Small intestine (tissue), 7 donors: Measurements from ENCODE around the gene VIL1. TPM values are rescaled to one million over a fixed set of nuclear protein-coding genes. Genes with fewer than 3 reads are reported as not detected.

Source experiments
- DNase-seq, 2 donors: peaks; one replicate each; pipeline versions ENCODE4 v3.0.0 to v3.0.0-alpha.2; 2013
- FAIRE-seq: peaks from 2 replicates; lab custom pipeline; 2012; peaks lifted over from hg19 to GRCh38; lab: Jason Lieb, UNC
- H3K27ac ChIP-seq, 3 donors: one replicate each; pipeline ENCODE4 v1.5.1; 2013; ENCODE audit warnings: low read length in 2 of 3, mild to moderate bottlenecking in 2 of 3, control low read depth in 1 of 3, inconsistent platforms in 1 of 3, low read depth in 1 of 3, moderate library complexity in 1 of 3
- H3K27me3 ChIP-seq, 3 donors: one replicate each; pipeline ENCODE4 v1.6.1; 2013; ENCODE audit warnings: low read length in 3 of 3, inconsistent platforms in 1 of 3; ENCODE audit not compliant: control insufficient read depth in 3 of 3, insufficient read depth in 3 of 3
- H3K36me3 ChIP-seq, 3 donors: one replicate each; pipeline ENCODE4 v1.6.1; 2013; ENCODE audit warnings: low read length in 3 of 3, inconsistent platforms in 1 of 3, low read depth in 1 of 3, mild to moderate bottlenecking in 1 of 3, moderate library complexity in 1 of 3; ENCODE audit not compliant: control insufficient read depth in 3 of 3, insufficient read depth in 2 of 3
- H3K4me1 ChIP-seq, 3 donors: one replicate each; pipeline ENCODE4 v1.6.1; 2013; ENCODE audit warnings: low read length in 2 of 3, inconsistent platforms in 1 of 3, low read depth in 1 of 3, mild to moderate bottlenecking in 1 of 3, moderate library complexity in 1 of 3; ENCODE audit not compliant: control insufficient read depth in 3 of 3, insufficient read depth in 2 of 3
- H3K4me3 ChIP-seq, 3 donors: one replicate each; pipeline ENCODE4 v1.5.1; 2013; ENCODE audit warnings: low read length in 3 of 3, control low read depth in 1 of 3, inconsistent platforms in 1 of 3, low read depth in 1 of 3, mild to moderate bottlenecking in 1 of 3, moderate library complexity in 1 of 3
- H3K9me3 ChIP-seq, 2 donors: one replicate each; pipeline ENCODE4 v1.6.1; 2013; ENCODE audit warnings: low read depth in 1 of 2, low read length in 1 of 2; ENCODE audit not compliant: control insufficient read depth in 2 of 2, insufficient read depth in 1 of 2
- WGBS, 3 donors: extraction: QIAGEN DNeasy Blood & Tissue Kit; methylation state at CpG; one replicate each; pipeline ENCODE4 v1.1.7; 2013; 5-methylcytosine and 5-hydroxymethylcytosine counted together
- polyA plus RNA-seq, 4 donors: library from polyadenylated mRNA; stranded (reverse) in 3 of 4; unstranded in 1 of 4; fragments of 200-250 nt in 3 of 4; fragments of 120-200 nt in 1 of 4; gene quantifications; one replicate each; pipeline versions ENCODE4 v1.2.1 to v1.2.3, GENCODE V29; 2013
- donor health status: healthy with polysubstance abuse.
- donor health status: control.
- donor health status: control.
- donor health status: Bipolar disorder and iron deficiency.
- donor health status: healthy.

VIL1 gene
- polyA plus RNA-seq, 4 donors = 247 to 678 (median 313) TPM

- no peaks in the 10 kb centered on the region for H3K4me1 ChIP-seq
- peaks cover 0 to 99% (median 35%) of the 10 kb centered on the region in 3 donors for H3K36me3 ChIP-seq
- FAIRE-seq (no peak), DNase-seq (no peak)
- H3K9me3 ChIP-seq = no peaks in the 10 kb centered on the region
- H3K4me3 ChIP-seq = no peak overlapping the region
- no peaks in the 10 kb centered on the region for H3K27me3 ChIP-seq
- WGBS, 3 donors = 87 to 92% (median 89%) methylated on average over 8 of the region's 8 CpGs
- H3K27ac ChIP-seq = no peak overlapping the region
Observed at GRCh38 chr2:218432676-218433365, 13.9 kb downstream of the VIL1 start.

GRCh38 chr2:218434456-218434855 is 15.5 kb downstream of the VIL1 start:
- Histone ChIP-seq H3K4me3 (no peak overlapping the region), H3K27me3 (no peaks in the 10 kb centered on the region), H3K36me3 (peaks cover 0 to 97% (median 40%) of the 10 kb centered on the region in 3 donors), H3K9me3 (no peaks in the 10 kb centered on the region), H3K4me1 (peaks cover 0 to 3% (median 0%) of the 10 kb centered on the region in 3 donors), H3K27ac (no peak overlapping the region)
- 91 to 93% (median 92%) methylated on average over 9 of the region's 9 CpGs for WGBS, 3 donors
- FAIRE-seq = no peak
- no peak for DNase-seq

- FAIRE-seq = no peak
- 89 to 93% (median 92%) methylated on average over 11 of the region's 11 CpGs for WGBS, 3 donors
- H3K4me1 ChIP-seq = peaks cover 0 to 5% (median 0%) of the 10 kb centered on the region in 3 donors
- H3K4me3 ChIP-seq = no peak overlapping the region
- H3K27ac ChIP-seq = no peak overlapping the region
- peaks cover 0 to 94% (median 38%) of the 10 kb centered on the region in 3 donors for H3K36me3 ChIP-seq
- no peak for DNase-seq
- no peaks in the 10 kb centered on the region for H3K27me3 ChIP-seq
- no peaks in the 10 kb centered on the region for H3K9me3 ChIP-seq
Observed at GRCh38 chr2:218435003-218435982, 16.4 kb downstream of the VIL1 start.

- Histone ChIP-seq H3K9me3 (no peaks in the 10 kb centered on the region), H3K4me1 (peaks cover 0 to 8% (median 0%) of the 10 kb centered on the region in 3 donors), H3K27me3 (no peaks in the 10 kb centered on the region), H3K36me3 (peaks cover 0 to 94% (median 32%) of the 10 kb centered on the region in 3 donors), H3K4me3 (no peak overlapping the region), H3K27ac (no peak overlapping the region)
- DNase-seq = no peak
- WGBS, 3 donors = 84 to 97% (median 90%) methylated on average over 5 of the region's 5 CpGs
- FAIRE-seq = no peak
Observed at GRCh38 chr2:218436992-218437391, 18.1 kb downstream of the VIL1 start.

- no peak for FAIRE-seq
- Histone ChIP-seq H3K4me1 (peaks cover 0 to 8% (median 0%) of the 10 kb centered on the region in 3 donors), H3K27me3 (no peaks in the 10 kb centered on the region), H3K36me3 (peaks cover 0 to 91% (median 30%) of the 10 kb centered on the region in 3 donors), H3K27ac (no peak overlapping the region), H3K9me3 (no peaks in the 10 kb centered on the region), H3K4me3 (no peak overlapping the region)
- DNase-seq = no peak
- 91 to 100% (median 92%) methylated on average over 1 of the region's 1 CpG for WGBS, 3 donors
Observed at GRCh38 chr2:218437969-218438368, 19.0 kb downstream of the VIL1 start.

- peaks cover 0 to 91% (median 30%) of the 10 kb centered on the region in 3 donors for H3K36me3 ChIP-seq
- H3K27me3 ChIP-seq = no peaks in the 10 kb centered on the region
- H3K4me3 ChIP-seq = no peak overlapping the region
- DNase-seq (no peak), FAIRE-seq (no peak)
- peak overlapping the region in 1 of 3 donors; percentile 17 for H3K27ac ChIP-seq
- WGBS, 3 donors = 61 to 88% (median 78%) methylated on average over 4 of the region's 4 CpGs
- H3K9me3 ChIP-seq = no peaks in the 10 kb centered on the region
- peaks cover 0 to 8% (median 0%) of the 10 kb centered on the region in 3 donors for H3K4me1 ChIP-seq
Observed at GRCh38 chr2:218438596-218438995, 19.7 kb downstream of the VIL1 start.

GRCh38 chr2:218444692-218445357 is 25.9 kb downstream of the VIL1 start:
- peaks cover 3 to 85% (median 18%) of the 10 kb centered on the region in 3 donors for H3K36me3 ChIP-seq
- DNase-seq (peak; percentile 88 to 99), FAIRE-seq (no peak)
- no peaks in the 10 kb centered on the region for H3K9me3 ChIP-seq
- peaks cover 0 to 34% (median 4%) of the 10 kb centered on the region in 3 donors for H3K4me1 ChIP-seq
- no peak overlapping the region for H3K4me3 ChIP-seq
- peak overlapping the region; percentile 34 to 66 (median 59) for H3K27ac ChIP-seq
- H3K27me3 ChIP-seq = no peaks in the 10 kb centered on the region
- WGBS, 3 donors = 68 to 90% (median 77%) methylated on average over 7 of the region's 7 CpGs

- FAIRE-seq (no peak), DNase-seq (peak in 1 of 2 donors; percentile 50)
- no peaks in the 10 kb centered on the region for H3K27me3 ChIP-seq
- H3K36me3 ChIP-seq = peaks cover 3 to 79% (median 23%) of the 10 kb centered on the region in 3 donors
- H3K4me3 ChIP-seq = no peak overlapping the region
- no peaks in the 10 kb centered on the region for H3K9me3 ChIP-seq
- H3K27ac ChIP-seq = peak overlapping the region; percentile 3 to 66 (median 56)
- peaks cover 0 to 30% (median 4%) of the 10 kb centered on the region in 3 donors for H3K4me1 ChIP-seq
Observed at GRCh38 chr2:218445602-218446001, 26.7 kb downstream of the VIL1 start.
